ENCODE results near the gene HOXD9.

Gene HOXD9

GRCh38 chr2:176103742-176104315, 18.7 kb upstream of the HOXD9 start:
- Histone ChIP-seq H3K9ac (ENCODE audit: insufficient read length, low read depth) (no peak overlapping the region), H3K9me3 (ENCODE audit: insufficient read depth, low read length) (peaks cover 31% of the 10 kb centered on the region; the same call in 1 of the 2 replicates), H3K4me1 (ENCODE audit: insufficient read depth, insufficient read length) (peaks cover 18% of the 10 kb centered on the region), H3K27me3 (ENCODE audit: insufficient read depth, insufficient read length) (peaks cover 98% of the 10 kb centered on the region), H3K36me3 (ENCODE audit: insufficient read depth, insufficient read length, low read length) (no peaks in the 10 kb centered on the region), H3K4me3 (ENCODE audit: insufficient read length, low read depth) (no peak overlapping the region)
- no peak for DNase-seq (ENCODE audit: low read depth, low spot score)
- TF ChIP-seq YY1 (IDR thresholded peaks at IDR 0.05; ENCODE audit: insufficient read depth, insufficient read length) (no peak), SUZ12 (IDR thresholded peaks at IDR 0.05; ENCODE audit: extremely low read depth, insufficient read depth, insufficient read length) (no peak), ZNF274 (IDR thresholded peaks at IDR 0.05; ENCODE audit: low read depth, low read length) (no peak)

DNA sequence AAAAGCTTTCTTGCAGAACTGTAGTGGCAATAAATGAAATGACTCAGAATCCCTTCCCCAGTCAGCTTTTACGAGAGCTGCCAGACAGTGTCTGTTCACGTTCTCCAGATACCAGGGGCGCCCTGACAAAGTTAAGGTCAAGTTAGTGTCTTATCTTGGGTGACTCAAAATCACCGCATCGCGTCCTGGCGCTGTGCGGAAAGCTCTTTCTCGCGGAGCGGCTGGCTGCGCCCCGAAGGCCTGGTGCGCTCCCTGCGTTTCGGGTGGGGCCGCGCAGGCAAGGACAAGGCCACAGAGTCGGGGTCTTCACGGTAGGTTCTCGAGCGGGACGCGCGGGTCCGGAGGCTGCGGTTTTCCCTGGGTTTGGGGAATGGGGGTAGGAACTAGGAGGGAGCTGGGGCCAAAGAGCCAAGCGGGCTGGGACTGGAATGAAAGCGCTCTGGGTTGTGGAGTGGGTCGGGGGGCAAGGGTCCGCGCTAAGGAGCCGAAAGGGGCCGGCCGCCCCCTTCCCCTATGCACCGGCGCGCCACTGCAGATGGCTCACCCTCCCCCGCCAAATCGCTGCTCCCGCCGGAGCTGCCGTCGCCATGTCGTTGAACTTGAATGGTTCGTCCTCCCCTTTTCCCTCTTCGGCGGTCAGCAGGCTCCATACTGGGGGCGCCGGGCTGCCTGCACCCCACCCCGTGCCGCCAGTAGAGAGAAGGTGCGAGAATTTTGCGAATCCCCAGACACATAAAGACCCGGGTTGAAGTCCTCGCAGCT, 18.0 kb upstream of the HOXD9 start:
- Histone ChIP-seq H3K4me3 (ENCODE audit: insufficient read length, low read depth) (peak overlapping the region; percentile 41), H3K27me3 (ENCODE audit: insufficient read depth, insufficient read length) (peaks cover 98% of the 10 kb centered on the region), H3K9ac (ENCODE audit: insufficient read length, low read depth) (peak overlapping the region; percentile 57), H3K36me3 (ENCODE audit: insufficient read depth, insufficient read length, low read length) (no peaks in the 10 kb centered on the region), H3K9me3 (ENCODE audit: insufficient read depth, low read length) (peaks cover 25% of the 10 kb centered on the region; the same call in 1 of the 2 replicates), H3K4me1 (ENCODE audit: insufficient read depth, insufficient read length) (peaks cover 16% of the 10 kb centered on the region)
- DNase-seq (ENCODE audit: low read depth, low spot score): no peak
- no peak for TF ChIP-seq ZNF274 (IDR thresholded peaks at IDR 0.05; ENCODE audit: low read depth, low read length)
- TF ChIP-seq SUZ12 (IDR thresholded peaks at IDR 0.05; ENCODE audit: extremely low read depth, insufficient read depth, insufficient read length): peak; percentile 41

DNA sequence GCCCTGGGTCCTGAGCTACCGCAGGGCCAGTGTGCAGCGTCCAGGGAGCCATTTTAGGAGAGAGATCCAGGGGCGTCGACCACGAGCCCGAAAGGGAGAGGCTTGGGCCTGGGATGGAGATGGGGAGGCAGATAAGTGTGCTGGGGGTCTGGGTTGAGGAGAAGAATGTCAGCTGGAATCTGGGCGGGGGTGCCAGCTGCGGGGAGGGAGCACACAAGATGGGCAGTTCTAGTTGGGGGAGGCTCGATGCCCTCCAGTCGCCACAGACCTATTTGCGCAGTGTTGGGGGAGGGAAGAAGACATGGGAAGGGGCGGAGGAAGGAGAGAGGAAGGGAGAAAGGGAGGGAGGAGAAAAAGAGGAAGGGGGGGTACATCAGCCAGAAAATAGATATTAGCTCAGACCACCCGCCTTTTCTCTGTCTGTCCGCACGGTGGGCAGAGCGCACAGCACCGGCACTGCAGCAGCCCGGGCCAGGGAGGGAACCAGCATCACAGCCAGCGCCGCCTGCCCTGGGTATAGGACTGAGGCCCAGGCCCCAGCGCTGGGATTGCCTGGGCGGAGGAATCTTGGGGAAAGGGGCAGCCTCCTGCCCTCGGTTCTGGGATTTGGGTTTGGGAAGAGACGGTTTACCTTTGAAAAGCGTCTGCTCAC, 17.3 kb upstream of the HOXD9 start:
- peak; percentile 54 for TF ChIP-seq SUZ12 (IDR thresholded peaks at IDR 0.05; ENCODE audit: extremely low read depth, insufficient read depth, insufficient read length)
- no peak for TF ChIP-seq ZNF274 (IDR thresholded peaks at IDR 0.05; ENCODE audit: low read depth, low read length)
- peak; percentile 26 for TF ChIP-seq YY1 (IDR thresholded peaks at IDR 0.05; ENCODE audit: insufficient read depth, insufficient read length)
- H3K4me1 ChIP-seq (ENCODE audit: insufficient read depth, insufficient read length): peaks cover 16% of the 10 kb centered on the region
- no peaks in the 10 kb centered on the region for H3K36me3 ChIP-seq (ENCODE audit: insufficient read depth, insufficient read length, low read length)
- peak overlapping the region; percentile 57 for H3K9ac ChIP-seq (ENCODE audit: insufficient read length, low read depth)
- no peak for DNase-seq (ENCODE audit: low read depth, low spot score)
- peak overlapping the region; percentile 41 for H3K4me3 ChIP-seq (ENCODE audit: insufficient read length, low read depth)
- H3K9me3 ChIP-seq (ENCODE audit: insufficient read depth, low read length): peaks cover 17% of the 10 kb centered on the region; the same call in 1 of the 2 replicates
- H3K27me3 ChIP-seq (ENCODE audit: insufficient read depth, insufficient read length): peaks cover 98% of the 10 kb centered on the region

GRCh38 chr2:176105730-176106580, 16.6 kb upstream of the HOXD9 start:
- Histone ChIP-seq H3K9me3 (ENCODE audit: insufficient read depth, low read length) (peaks cover 10% of the 10 kb centered on the region; the same call in 1 of the 2 replicates), H3K27me3 (ENCODE audit: insufficient read depth, insufficient read length) (peaks cover 98% of the 10 kb centered on the region), H3K4me3 (ENCODE audit: insufficient read length, low read depth) (peak overlapping the region; percentile 44), H3K4me1 (ENCODE audit: insufficient read depth, insufficient read length) (peaks cover 16% of the 10 kb centered on the region), H3K36me3 (ENCODE audit: insufficient read depth, insufficient read length, low read length) (no peaks in the 10 kb centered on the region), H3K9ac (ENCODE audit: insufficient read length, low read depth) (no peak overlapping the region)
- no peak for DNase-seq (ENCODE audit: low read depth, low spot score)
- TF ChIP-seq YY1 (IDR thresholded peaks at IDR 0.05; ENCODE audit: insufficient read depth, insufficient read length) (no peak), SUZ12 (IDR thresholded peaks at IDR 0.05; ENCODE audit: extremely low read depth, insufficient read depth, insufficient read length) (peak; percentile 1)

GRCh38 chr2:176106581-176107539, 15.7 kb upstream of the HOXD9 start, which contains the start of gene HOXD11:
TSS of gene HOXD11 (plus strand) at chr2:176107280. CDS start at chr2:176107356, 76 bp downstream.
- peak within 1 kb of the TSS; percentile 35 for H3K9ac ChIP-seq (ENCODE audit: insufficient read length, low read depth)
- peaks cover 98% of the 10 kb centered on the region for H3K27me3 ChIP-seq (ENCODE audit: insufficient read depth, insufficient read length)
- peaks cover under 1% of the 10 kb centered on the region for H3K36me3 ChIP-seq (ENCODE audit: insufficient read depth, insufficient read length, low read length)
- H3K4me1 ChIP-seq (ENCODE audit: insufficient read depth, insufficient read length): peaks cover 16% of the 10 kb centered on the region
- DNase-seq (ENCODE audit: low read depth, low spot score): no peak
- 0 out of 2 replicates have a peak, but pooled peaks cover under 1% of the 10 kb centered on the region for H3K9me3 ChIP-seq (ENCODE audit: insufficient read depth, low read length)
- TF ChIP-seq SUZ12 (IDR thresholded peaks at IDR 0.05; ENCODE audit: extremely low read depth, insufficient read depth, insufficient read length) (no peak), YY1 (IDR thresholded peaks at IDR 0.05; ENCODE audit: insufficient read depth, insufficient read length) (no peak), ZNF274 (IDR thresholded peaks at IDR 0.05; ENCODE audit: low read depth, low read length) (no peak)
- H3K4me3 ChIP-seq (ENCODE audit: insufficient read length, low read depth): peak within 1 kb of the TSS; percentile 44

GRCh38 chr2:176107731-176108181, 14.8 kb upstream of the HOXD9 start:
- TF ChIP-seq SUZ12 (IDR thresholded peaks at IDR 0.05; ENCODE audit: extremely low read depth, insufficient read depth, insufficient read length) (no peak), YY1 (IDR thresholded peaks at IDR 0.05; ENCODE audit: insufficient read depth, insufficient read length) (no peak), ZNF274 (IDR thresholded peaks at IDR 0.05; ENCODE audit: low read depth, low read length) (no peak)
- no peak for DNase-seq (ENCODE audit: low read depth, low spot score)
- H3K27me3 ChIP-seq (ENCODE audit: insufficient read depth, insufficient read length): peaks cover 98% of the 10 kb centered on the region

More at GRCh38 chr2:176107731-176108181, 14.8 kb upstream of the HOXD9 start:
- Histone ChIP-seq H3K9ac (ENCODE audit: insufficient read length, low read depth) (no peak overlapping the region), H3K36me3 (ENCODE audit: insufficient read depth, insufficient read length, low read length) (peaks cover 6% of the 10 kb centered on the region), H3K4me1 (ENCODE audit: insufficient read depth, insufficient read length) (peaks cover 16% of the 10 kb centered on the region), H3K9me3 (ENCODE audit: insufficient read depth, low read length) (no peaks in the 10 kb centered on the region), H3K4me3 (ENCODE audit: insufficient read length, low read depth) (peak overlapping the region; percentile 13)
